Thoracic aorta endothelial cell (primary cell): ENCODE measurements around the gene SCYGR4. TPM values are rescaled to one million over a fixed set of nuclear protein-coding genes. Genes with fewer than 3 reads are reported as not detected.

Experiments
- total RNA-seq: library from RNA; depleted of rRNA; stranded (reverse); fragments of >200 nt; gene quantifications from 2 replicates; pipeline ENCODE4 v1.2.3, GENCODE V29; 2012

SCYGR4 gene, protein sequence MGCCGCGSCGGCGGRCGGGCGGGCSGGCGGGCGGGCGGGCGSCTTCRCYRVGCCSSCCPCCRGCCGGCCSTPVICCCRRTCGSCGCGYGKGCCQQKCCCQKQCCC
- total RNA-seq, result not detected in 2 replicates

DNA sequence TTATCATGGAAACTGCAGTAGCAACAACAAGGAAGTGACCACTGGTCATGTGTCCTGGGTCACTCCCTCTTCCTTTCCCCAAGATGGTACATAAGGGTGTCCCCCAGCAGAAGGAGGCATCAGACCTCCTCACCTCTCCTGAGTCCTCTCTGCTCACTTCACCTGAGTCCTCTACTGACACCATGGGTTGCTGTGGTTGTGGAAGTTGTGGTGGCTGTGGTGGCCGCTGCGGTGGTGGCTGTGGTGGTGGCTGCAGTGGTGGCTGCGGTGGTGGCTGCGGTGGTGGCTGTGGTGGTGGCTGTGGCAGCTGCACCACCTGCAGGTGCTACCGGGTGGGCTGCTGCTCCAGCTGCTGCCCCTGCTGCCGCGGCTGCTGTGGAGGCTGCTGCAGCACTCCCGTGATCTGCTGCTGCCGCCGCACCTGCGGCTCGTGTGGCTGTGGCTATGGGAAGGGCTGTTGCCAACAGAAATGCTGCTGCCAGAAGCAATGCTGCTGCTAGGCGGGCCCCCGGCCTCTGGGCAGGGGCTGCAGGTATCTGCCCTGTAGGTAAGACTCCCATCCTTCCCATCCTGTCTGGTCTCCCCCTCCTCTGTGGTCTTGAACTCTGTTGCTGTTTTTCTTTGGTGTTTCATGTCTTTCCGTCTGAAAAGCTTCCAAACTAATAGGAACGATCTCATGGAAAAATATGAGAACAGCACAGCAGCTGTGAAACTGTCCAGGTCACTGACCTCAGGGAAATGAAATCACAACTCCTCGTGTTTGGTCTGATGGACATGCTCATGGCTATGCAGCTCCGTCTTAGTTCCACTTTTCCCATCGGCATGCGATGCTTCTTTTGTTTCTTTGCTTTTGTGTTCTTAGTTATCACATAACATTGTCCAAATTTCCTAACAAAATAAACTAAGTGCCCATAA is at the start of gene SCYGR4:
SCYGR4 (plus strand) TSS at position 183 of the 915 bp plus-strand sequence; CDS start at position 183, 0 bp downstream.

DNA sequence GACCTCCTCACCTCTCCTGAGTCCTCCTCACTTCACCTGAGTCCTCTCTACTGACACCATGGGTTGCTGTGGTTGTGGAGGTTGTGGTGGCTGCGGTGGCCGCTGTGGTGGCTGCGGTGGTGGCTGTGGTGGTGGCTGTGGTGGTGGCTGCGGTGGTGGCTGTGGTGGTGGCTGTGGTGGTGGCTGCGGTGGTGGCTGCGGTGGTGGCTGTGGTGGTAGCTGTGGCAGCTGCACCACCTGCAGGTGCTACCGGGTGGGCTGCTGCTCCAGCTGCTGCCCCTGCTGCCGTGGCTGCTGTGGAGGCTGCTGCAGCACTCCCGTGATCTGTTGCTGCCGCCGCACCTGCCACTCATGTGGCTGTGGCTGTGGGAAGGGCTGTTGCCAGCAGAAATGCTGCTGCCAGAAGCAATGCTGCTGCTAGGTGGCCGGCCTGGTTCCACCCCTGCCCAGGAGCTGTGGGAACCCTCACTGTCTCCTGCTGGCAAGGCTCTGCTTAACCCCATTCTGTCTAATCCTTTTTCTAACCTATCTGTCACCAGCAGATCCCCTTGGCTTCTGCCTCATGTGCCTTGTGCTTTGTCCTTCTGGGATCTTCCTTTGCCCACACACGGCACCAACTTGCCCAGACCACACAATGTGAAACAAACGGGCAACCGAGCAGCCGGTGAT is 18.3 kb upstream of the SCYGR4 start, which contains the start of gene SCYGR2:
SCYGR2 (plus strand) TSS at position 59 of the 669 bp plus-strand sequence; CDS start at position 59, 0 bp downstream.

DNA sequence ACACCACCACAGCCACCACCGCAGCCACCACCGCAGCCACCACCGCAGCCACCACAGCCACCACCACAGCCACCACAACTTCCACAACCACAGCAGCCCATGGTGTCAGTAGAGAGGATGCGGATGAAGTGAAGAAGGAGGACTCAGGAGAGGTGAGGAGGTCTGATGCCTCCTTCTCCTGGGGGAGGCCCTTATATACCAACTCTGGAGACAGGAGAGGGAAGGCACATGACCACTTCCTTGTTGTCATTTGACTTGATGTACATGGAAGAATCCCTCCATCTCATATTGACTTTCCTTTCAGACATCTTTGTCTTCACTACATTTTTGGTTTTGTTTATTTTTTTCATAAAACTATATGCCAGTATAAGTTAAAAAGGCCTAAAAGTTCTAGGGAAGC is 2.6 kb upstream of the SCYGR4 start, which contains the start of gene SCYGR3:
SCYGR3 (minus strand) TSS at position 101 of the 400 bp plus-strand sequence; CDS start at position 101, 0 bp downstream.

DNA sequence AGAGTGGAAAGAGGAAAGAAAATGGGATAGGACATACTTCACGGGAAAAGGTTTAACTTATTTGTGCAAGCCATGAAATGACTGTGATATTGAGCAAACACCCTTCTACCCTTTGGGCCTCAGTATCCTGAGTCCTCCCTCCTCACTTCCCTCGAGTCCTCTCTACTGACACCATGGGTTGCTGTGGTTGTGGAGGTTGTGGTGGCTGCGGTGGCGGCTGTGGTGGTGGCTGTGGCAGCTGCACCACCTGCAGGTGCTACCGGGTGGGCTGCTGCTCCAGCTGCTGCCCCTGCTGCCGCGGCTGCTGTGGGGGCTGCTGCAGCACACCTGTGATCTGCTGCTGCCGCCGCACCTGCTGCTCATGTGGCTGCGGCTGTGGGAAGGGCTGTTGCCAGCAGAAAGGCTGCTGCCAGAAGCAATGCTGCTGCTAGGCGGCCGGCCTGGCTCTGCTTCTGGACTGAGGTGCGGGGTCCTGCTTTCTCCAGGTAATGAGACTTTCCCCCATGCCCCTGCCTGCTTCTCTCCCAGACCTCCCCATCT is 49.4 kb downstream of the SCYGR4 start, which contains the start of gene SCYGR5:
SCYGR5 (plus strand) TSS at position 174 of the 540 bp plus-strand sequence; CDS start at position 174, 0 bp downstream.

Other genes with a start within 250 kb of the SCYGR4 start
- not detected in 2 replicates for gene TM4SF20, start 238.2 kb upstream of the SCYGR4 start, total RNA-seq
- not detected in 2 replicates for gene SCYGR1, start 229.5 kb upstream of the SCYGR4 start, total RNA-seq
- gene AGFG1, start 145.3 kb upstream of the SCYGR4 start, total RNA-seq, result 85.0 and 130 TPM in 2 replicates
- gene SCYGR2, start 18.6 kb upstream of the SCYGR4 start, total RNA-seq, result not detected in 2 replicates
- gene SCYGR3, start 2.7 kb upstream of the SCYGR4 start, total RNA-seq, result not detected in 2 replicates
- gene SCYGR5, start 49.3 kb downstream of the SCYGR4 start, total RNA-seq, result not detected in 2 replicates
- gene SLC19A3, start 100.5 kb downstream of the SCYGR4 start, total RNA-seq, result 0.40 and 0.86 TPM in 2 replicates
- not detected in 2 replicates for gene SCYGR6, start 107.3 kb downstream of the SCYGR4 start, total RNA-seq
- not detected in 2 replicates for gene SCYGR7, start 110.8 kb downstream of the SCYGR4 start, total RNA-seq
- not detected in 2 replicates for gene SCYGR8, start 128.4 kb downstream of the SCYGR4 start, total RNA-seq
- gene CCL20, start 196.3 kb downstream of the SCYGR4 start, total RNA-seq, result 0.22 TPM in 1 of 2 replicates, not detected in the other